ENCODE measurements around the gene AUTS2. TPM values are rescaled to one million over a fixed set of nuclear protein-coding genes. Genes with fewer than 3 reads are reported as not detected.
A peak's percentile ranks its signal among the peaks of the same experiment; 100 is the strongest.

Gene AUTS2
- total RNA-seq, 4 donors from 2014 or later, result 29.8 to 114 (median 59.4) TPM

DNA sequence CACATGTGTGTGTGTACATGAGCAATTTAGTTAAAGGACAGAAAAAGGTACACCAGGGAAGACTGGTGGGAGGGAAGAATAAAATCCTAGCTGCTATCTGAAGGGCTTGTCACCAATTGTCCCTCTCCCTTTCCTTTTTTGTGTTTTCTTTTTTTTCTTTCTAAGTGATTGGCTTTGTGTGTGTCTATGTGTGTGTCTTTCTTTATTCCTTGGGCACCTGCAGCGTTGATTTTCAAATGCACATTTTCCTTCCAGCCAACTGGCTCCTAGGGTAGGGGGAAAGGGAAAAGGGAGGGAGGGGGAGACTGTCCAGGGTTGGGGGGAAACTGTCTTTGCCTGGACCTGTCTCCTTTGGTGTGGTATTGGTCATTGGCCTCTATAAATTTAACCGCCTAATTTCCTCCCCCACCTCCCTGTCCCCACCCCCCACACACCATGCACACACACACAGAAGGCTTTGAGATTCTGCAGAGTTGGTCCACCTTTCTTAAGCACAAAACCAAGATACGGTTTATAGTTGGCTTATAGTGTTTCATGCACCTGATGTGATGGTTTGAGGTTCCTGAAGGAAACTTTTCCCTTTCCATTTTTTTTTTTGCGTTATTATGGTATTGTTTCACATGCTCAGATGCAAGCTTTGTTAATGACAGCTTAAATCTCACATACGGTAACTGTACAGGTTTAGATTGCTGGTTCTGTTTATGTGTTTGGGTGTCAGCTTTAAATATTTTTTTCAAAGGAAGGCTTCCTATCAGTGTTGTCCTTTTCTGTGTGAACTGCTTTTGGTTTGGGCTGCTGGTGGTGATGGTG lies 2.6 kb downstream of the AUTS2 start:
- in situ Hi-C loops (cut with MboI; ENCODE audit: low pct_ligation_motif_present in 1 of 4, low pct_unique_long_range_greater_than_20kb in 1 of 4, low sequenced_read_pairs in 3 of 4), result no loop called here
- Histone ChIP-seq H3K36me3 (no peaks in the 10 kb centered on the region), H3K27me3 (peaks cover 48% of the 10 kb centered on the region), H3K4me1 (peaks cover 0 to 48% (median 17%) of the 10 kb centered on the region in 4 donors), H3K27ac (no peak overlapping the region), H3K9me3 (no peaks in the 10 kb centered on the region), H3K4me3 (peak overlapping the region in 2 of 4 donors; percentile 56 to 84)
- 66 to 74% methylated on average over 4 to 5 of the region's 5 CpGs for WGBS, 2 donors (ENCODE audit: low coverage in 1 of 2)
- intact Hi-C loops (cut with DNase I; ENCODE audit: low total_unique reads), result no loop called here
- TF ChIP-seq POLR2A (IDR thresholded peaks at IDR 0.05) (no peak), EP300 (IDR thresholded peaks at IDR 0.05; ENCODE audit: low read depth) (no peak), POLR2AphosphoS5 (IDR thresholded peaks at IDR 0.05) (no peak)
- TF ChIP-seq, protein P1, sequence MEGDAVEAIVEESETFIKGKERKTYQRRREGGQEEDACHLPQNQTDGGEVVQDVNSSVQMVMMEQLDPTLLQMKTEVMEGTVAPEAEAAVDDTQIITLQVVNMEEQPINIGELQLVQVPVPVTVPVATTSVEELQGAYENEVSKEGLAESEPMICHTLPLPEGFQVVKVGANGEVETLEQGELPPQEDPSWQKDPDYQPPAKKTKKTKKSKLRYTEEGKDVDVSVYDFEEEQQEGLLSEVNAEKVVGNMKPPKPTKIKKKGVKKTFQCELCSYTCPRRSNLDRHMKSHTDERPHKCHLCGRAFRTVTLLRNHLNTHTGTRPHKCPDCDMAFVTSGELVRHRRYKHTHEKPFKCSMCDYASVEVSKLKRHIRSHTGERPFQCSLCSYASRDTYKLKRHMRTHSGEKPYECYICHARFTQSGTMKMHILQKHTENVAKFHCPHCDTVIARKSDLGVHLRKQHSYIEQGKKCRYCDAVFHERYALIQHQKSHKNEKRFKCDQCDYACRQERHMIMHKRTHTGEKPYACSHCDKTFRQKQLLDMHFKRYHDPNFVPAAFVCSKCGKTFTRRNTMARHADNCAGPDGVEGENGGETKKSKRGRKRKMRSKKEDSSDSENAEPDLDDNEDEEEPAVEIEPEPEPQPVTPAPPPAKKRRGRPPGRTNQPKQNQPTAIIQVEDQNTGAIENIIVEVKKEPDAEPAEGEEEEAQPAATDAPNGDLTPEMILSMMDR (IDR thresholded peaks at IDR 0.05), result no peak
- DNase-seq, result no peak

DNA sequence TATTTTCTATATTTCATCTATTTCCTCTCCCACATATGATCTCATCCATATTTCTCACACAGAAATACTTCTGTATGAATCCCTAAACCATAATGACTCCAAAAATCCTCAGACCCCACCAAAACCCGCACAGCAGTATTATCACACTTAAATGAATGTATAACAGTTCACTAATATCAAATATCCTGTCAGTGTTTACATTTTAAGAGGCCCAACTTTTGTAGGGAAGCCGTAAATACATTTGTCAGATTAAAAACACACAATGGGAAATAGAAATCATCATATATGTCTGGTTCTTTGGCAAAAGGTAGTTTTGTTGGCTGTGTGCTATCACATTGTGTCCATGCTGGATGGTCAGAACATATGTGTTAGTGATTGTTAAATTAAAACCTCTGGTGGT lies 4.2 kb downstream of the AUTS2 start:
- TF ChIP-seq POLR2AphosphoS5 (IDR thresholded peaks at IDR 0.05), result no peak
- no peak for TF ChIP-seq POLR2A (IDR thresholded peaks at IDR 0.05)
- TF ChIP-seq, protein P1 (IDR thresholded peaks at IDR 0.05), result no peak
- no peak for TF ChIP-seq EP300 (IDR thresholded peaks at IDR 0.05; ENCODE audit: low read depth)
- H3K4me1 ChIP-seq, result peaks cover 0 to 43% (median 12%) of the 10 kb centered on the region in 4 donors
- no peak overlapping the region for H3K4me3 ChIP-seq
- no peak overlapping the region for H3K27ac ChIP-seq
- H3K36me3 ChIP-seq, result no peaks in the 10 kb centered on the region
- DNase-seq, result no peak
- H3K27me3 ChIP-seq, result peaks cover 39% of the 10 kb centered on the region
- intact Hi-C loops (cut with DNase I; ENCODE audit: low total_unique reads), result no loop called here
- 90 to 91% methylated on average over 2 of the region's 2 CpGs for WGBS, 2 donors (ENCODE audit: low coverage in 1 of 2)
- in situ Hi-C loops (cut with MboI; ENCODE audit: low pct_ligation_motif_present in 1 of 4, low pct_unique_long_range_greater_than_20kb in 1 of 4, low sequenced_read_pairs in 3 of 4), result no loop called here
- no peaks in the 10 kb centered on the region for H3K9me3 ChIP-seq

DNA sequence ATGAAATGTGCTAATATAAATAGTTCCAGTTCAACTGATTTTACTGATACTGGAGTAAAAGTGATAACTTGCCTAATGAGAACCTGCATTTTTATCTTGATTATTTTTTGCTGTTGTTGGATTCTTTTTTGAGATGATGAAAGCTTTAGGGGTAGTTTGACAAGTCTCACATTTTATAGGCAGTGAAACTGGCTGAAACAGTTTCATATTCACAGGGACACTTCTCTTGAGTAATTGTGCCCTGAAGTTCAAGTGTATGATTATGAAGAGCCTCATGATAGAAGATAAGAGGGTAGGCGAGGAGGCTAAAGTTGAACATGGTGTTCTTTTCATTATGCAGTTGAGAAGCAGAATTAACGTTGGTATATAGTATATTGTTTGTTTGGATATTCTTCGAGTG lies 5.1 kb downstream of the AUTS2 start:
- peaks cover 0 to 41% (median 11%) of the 10 kb centered on the region in 4 donors for H3K4me1 ChIP-seq
- TF ChIP-seq POLR2AphosphoS5 (IDR thresholded peaks at IDR 0.05) (no peak), POLR2A (IDR thresholded peaks at IDR 0.05) (no peak), EP300 (IDR thresholded peaks at IDR 0.05; ENCODE audit: low read depth) (no peak)
- TF ChIP-seq, protein P1 (IDR thresholded peaks at IDR 0.05), result no peak
- H3K9me3 ChIP-seq, result no peaks in the 10 kb centered on the region
- H3K4me3 ChIP-seq, result no peak overlapping the region
- in situ Hi-C loops (cut with MboI; ENCODE audit: low pct_ligation_motif_present in 1 of 4, low pct_unique_long_range_greater_than_20kb in 1 of 4, low sequenced_read_pairs in 3 of 4) (no loop called here), intact Hi-C loops (cut with DNase I; ENCODE audit: low total_unique reads) (no loop called here)
- 44 to 49% methylated on average over 3 of the region's 3 CpGs for WGBS, 2 donors (ENCODE audit: low coverage in 1 of 2)
- H3K36me3 ChIP-seq, result no peaks in the 10 kb centered on the region
- no peak overlapping the region for H3K27ac ChIP-seq
- peaks cover 34% of the 10 kb centered on the region for H3K27me3 ChIP-seq
- DNase-seq, result no peak

DNA sequence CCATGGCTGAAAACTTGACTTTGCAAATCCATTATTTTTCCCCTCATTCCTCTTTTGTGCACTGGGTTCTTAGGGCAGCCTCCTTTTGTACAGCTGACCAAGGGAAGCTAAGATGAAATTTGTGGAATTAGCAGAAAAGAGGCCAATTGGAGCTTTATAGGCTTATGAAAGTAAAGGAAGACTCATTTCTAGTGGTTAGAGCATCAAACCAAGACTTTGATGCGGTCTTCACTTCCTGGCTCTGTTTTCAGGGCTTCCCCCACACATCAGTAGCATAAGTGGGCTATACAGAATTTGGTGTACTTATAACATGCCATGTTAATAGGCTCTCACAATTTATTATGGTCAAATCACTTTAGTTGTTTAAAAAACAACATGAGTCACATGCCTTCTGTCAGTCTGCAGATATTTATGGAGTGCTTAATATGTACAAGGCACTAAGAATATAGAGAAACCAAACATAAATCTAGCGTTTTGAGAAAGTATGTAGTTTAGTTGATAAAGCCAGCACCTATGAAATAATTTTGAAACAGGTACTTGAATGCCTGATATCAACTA lies 5.7 kb downstream of the AUTS2 start:
- TF ChIP-seq POLR2AphosphoS5 (IDR thresholded peaks at IDR 0.05), result no peak
- TF ChIP-seq POLR2A (IDR thresholded peaks at IDR 0.05), result no peak
- TF ChIP-seq EP300 (IDR thresholded peaks at IDR 0.05; ENCODE audit: low read depth), result no peak
- TF ChIP-seq, protein P1 (IDR thresholded peaks at IDR 0.05), result no peak
- H3K9me3 ChIP-seq, result no peaks in the 10 kb centered on the region
- peaks cover 0 to 35% (median 8%) of the 10 kb centered on the region in 4 donors for H3K4me1 ChIP-seq
- DNase-seq, result no peak
- 50 to 67% methylated on average over 1 to 2 of the region's 2 CpGs for WGBS, 2 donors (ENCODE audit: low coverage in 1 of 2)
- no peak overlapping the region for H3K27ac ChIP-seq
- H3K4me3 ChIP-seq, result no peak overlapping the region
- in situ Hi-C loops (cut with MboI; ENCODE audit: low pct_ligation_motif_present in 1 of 4, low pct_unique_long_range_greater_than_20kb in 1 of 4, low sequenced_read_pairs in 3 of 4), result no loop called here
- peaks cover 27% of the 10 kb centered on the region for H3K27me3 ChIP-seq
- intact Hi-C loops (cut with DNase I; ENCODE audit: low total_unique reads), result no loop called here
- no peaks in the 10 kb centered on the region for H3K36me3 ChIP-seq
